ACC112 (cell line): ENCODE results near the gene IFI16.
"Not testable (repeated sequence)": the region's sequence is repeated elsewhere in the genome, so short reads cannot be mapped to it uniquely, and the experiment has no call there.

Experiments
- H2AFZ ChIP-seq: fragments of 200-600 bp; sonication (generic); one replicate; pipeline ENCODE4 v1.6.0; 2017; ENCODE audit warnings: antibody characterized with exemption, low read length; ENCODE audit not compliant: unreplicated experiment
- H3K27ac ChIP-seq: fragments of 200-600 bp; sonication (generic); 2 replicates; pipeline ENCODE4 v1.5.1; 2014; ENCODE audit warnings: low read depth, mild to moderate bottlenecking, antibody characterized with exemption, low read length, moderate library complexity
- H3K27me3 ChIP-seq: fragments of 200-600 bp; sonication (generic); 2 replicates; pipeline ENCODE4 v1.6.1; 2014; ENCODE audit warnings: mild to moderate bottlenecking, antibody characterized with exemption, low read length, moderate library complexity, mixed read lengths; ENCODE audit not compliant: insufficient read depth
- H3K36me3 ChIP-seq: fragments of 200-600 bp; sonication (generic); 2 replicates; pipeline ENCODE4 v1.6.1; 2016; ENCODE audit warnings: mild to moderate bottlenecking, antibody characterized with exemption, low read length, moderate library complexity, mixed read lengths; ENCODE audit not compliant: insufficient read depth
- H3K4me1 ChIP-seq: fragments of 200-600 bp; sonication (generic); one replicate; pipeline ENCODE4 v1.6.1; 2016; ENCODE audit warnings: low read length, mixed read lengths; ENCODE audit not compliant: insufficient read depth, unreplicated experiment, control insufficient read depth
- H3K4me3 ChIP-seq: fragments of 200-600 bp; sonication (generic); 2 replicates; pipeline ENCODE4 v1.5.1; 2014; ENCODE audit warnings: mild to moderate bottlenecking, low read depth, low read length
- H3K79me2 ChIP-seq: fragments of 200-600 bp; sonication (generic); one replicate; pipeline ENCODE4 v1.6.0; 2016; ENCODE audit warnings: low read length; ENCODE audit not compliant: control insufficient read depth, unreplicated experiment, insufficient read depth

The IFI16 gene

DNA sequence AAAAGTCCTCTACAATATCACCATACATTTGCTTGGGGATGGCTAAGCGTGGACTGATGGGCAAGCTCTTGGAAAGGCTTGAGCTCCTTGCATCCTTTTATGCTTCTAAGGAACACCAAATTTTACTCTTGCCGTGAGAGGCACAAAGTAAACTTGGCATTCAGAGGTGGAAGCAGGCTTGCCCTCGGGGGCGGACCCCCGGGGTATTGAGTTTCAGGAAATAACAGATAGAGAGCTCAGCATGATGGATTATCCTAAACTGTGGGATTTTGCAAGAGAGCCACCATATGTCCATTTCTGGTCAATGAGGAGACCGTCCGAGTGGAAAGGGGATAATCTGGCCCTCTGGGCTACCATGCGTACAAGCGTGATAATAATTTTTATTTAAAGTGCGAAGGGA lies 14.0 kb downstream of the IFI16 start:
- Histone ChIP-seq H3K4me1 (peaks cover 16% of the 10 kb centered on the region), H3K36me3 (peaks cover 68% of the 10 kb centered on the region), H3K4me3 (no peak overlapping the region), H3K79me2 (peaks cover 82% of the 10 kb centered on the region), H2AFZ (no peak overlapping the region), H3K27me3 (no peaks in the 10 kb centered on the region), H3K27ac (no peak overlapping the region)

DNA sequence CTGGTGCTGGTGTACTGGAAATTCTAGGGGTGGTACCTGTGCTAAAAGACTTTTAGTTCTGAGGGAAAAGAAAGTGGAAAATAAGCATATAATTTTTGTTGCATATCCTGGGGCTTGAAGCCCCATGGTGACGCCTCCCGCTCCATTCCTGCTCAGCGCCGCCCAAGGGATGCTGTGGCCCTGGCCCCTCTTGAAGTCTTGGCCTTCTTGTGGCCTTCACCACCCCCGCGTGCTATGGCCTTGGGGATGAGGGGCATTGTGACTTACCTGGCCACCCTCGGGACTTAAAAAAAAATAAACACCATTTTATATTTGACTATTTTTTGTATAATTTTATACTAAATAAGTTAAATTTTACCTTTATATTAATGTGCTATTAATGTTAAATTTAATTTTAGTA lies 15.3 kb downstream of the IFI16 start:
- Histone ChIP-seq H3K36me3 (peaks cover 70% of the 10 kb centered on the region), H3K27me3 (no peaks in the 10 kb centered on the region), H3K79me2 (peaks cover 82% of the 10 kb centered on the region), H2AFZ (no peak overlapping the region), H3K4me3 (no peak overlapping the region), H3K4me1 (peaks cover 13% of the 10 kb centered on the region), H3K27ac (no peak overlapping the region)

DNA sequence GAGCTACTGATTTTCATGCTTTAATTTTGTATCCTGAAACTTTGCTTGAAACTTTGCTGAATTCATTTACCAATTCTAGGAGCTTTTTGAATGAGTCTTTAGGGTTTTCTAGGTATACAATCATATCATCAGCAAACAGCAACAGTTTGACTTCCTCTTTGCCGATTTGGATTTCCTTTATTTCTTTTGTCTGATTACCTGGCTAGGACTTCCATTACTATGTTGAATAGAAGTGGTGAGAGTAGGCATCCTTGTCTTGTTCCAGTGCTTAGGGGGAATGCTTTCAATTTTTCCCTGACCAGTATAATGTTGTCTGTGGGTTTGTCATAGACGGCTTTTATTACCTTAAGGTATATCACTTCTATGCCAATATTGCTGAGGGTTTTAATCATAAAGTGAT lies 17.1 kb downstream of the IFI16 start:
- H3K4me3 ChIP-seq, H2AFZ ChIP-seq, H3K27ac ChIP-seq, H3K27me3 ChIP-seq: not testable (repeated sequence)
- H3K4me1 ChIP-seq: peaks cover 25% of the 10 kb centered on the region
- H3K79me2 ChIP-seq: peaks cover 84% of the 10 kb centered on the region
- H3K36me3 ChIP-seq: peaks cover 69% of the 10 kb centered on the region

DNA sequence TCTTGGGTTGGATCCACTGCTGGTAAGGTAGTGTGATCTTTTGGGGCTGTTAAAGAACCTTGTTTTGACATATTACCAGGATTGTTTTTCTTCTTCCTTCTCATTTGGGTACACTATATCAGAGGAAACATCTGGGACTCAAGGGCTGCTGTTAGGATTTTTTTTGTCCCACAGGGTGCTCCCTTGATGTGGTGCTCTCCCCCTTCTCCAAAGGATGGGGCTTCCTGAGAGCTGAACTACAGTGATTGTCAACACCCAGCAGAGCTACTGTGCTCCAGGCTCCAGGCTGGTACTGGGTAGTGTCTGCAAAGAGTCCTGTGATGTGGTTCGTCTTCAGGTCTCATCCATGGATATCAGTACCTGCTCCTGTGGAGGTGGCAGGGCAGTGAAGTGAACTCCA lies 20.6 kb downstream of the IFI16 start:
- peaks cover 86% of the 10 kb centered on the region for H3K79me2 ChIP-seq

DNA sequence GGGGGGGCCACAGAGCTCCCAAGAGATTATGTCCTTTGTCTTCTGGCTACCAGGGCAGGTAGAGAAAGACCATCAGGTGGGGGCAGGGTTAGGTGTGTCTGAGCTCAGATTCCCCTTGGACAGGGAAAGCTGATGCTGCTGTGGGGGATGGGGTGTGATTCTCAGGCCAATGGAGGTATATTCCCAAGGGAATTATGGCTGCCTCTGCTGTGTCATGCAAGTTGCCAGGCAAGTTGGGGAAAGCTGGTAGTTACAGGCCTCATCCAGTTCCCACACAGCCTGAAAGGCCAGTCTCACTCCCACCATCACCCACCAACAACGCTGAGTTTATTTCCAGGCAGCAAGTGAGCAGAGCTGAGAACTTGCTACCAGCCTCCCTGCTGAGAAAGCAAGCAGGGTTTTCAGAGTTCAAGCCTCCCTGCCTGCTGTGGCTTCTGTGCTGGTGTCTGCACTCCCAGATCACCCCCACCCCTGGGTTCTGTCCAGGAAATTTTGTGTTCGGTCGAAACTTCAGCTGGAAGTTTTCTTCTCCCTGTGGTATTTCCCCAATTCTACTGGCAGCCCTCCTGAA lies 21.3 kb downstream of the IFI16 start:
- Histone ChIP-seq H3K79me2 (peaks cover 83% of the 10 kb centered on the region), H3K27ac (peak overlapping the region; percentile 66; the same call in 1 of the 2 replicates), H3K4me1 (peaks cover 20% of the 10 kb centered on the region), H3K27me3 (no peaks in the 10 kb centered on the region), H2AFZ (no peak overlapping the region), H3K4me3 (no peak overlapping the region), H3K36me3 (peaks cover 78% of the 10 kb centered on the region)

More for the DNA sequence above, 20.6 kb downstream of the IFI16 start:
- H3K27me3 ChIP-seq: no peaks in the 10 kb centered on the region
- no peak overlapping the region for H3K4me3 ChIP-seq
- H3K27ac ChIP-seq: no peak overlapping the region
- no peak overlapping the region for H2AFZ ChIP-seq
- H3K36me3 ChIP-seq: peaks cover 71% of the 10 kb centered on the region
- H3K4me1 ChIP-seq: peaks cover 20% of the 10 kb centered on the region

DNA sequence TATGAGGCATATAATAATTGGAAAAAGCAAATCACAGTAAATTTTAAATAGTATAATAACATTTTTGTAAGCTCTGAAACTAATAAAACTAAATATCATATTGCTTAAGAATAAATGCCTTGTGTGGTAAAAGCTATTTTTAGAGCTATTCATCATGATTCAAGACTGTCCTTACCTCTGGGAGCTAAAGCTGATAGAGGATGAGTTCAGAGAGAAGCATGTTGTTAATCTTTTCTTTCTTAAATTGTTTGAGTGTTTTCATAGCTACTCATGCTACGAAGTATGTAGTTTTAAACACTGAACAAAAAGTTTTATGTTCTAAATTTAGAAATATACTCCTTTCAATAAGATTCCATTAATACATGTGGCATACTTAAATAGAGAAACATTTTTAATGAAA lies 30.5 kb downstream of the IFI16 start:
- peaks cover 34% of the 10 kb centered on the region for H3K79me2 ChIP-seq
- H2AFZ ChIP-seq: no peak overlapping the region
- peak overlapping the region; percentile 57 for H3K27ac ChIP-seq
- H3K27me3 ChIP-seq: no peaks in the 10 kb centered on the region
- H3K36me3 ChIP-seq: peaks cover 53% of the 10 kb centered on the region
- no peak overlapping the region for H3K4me3 ChIP-seq
- H3K4me1 ChIP-seq: peaks cover 17% of the 10 kb centered on the region

DNA sequence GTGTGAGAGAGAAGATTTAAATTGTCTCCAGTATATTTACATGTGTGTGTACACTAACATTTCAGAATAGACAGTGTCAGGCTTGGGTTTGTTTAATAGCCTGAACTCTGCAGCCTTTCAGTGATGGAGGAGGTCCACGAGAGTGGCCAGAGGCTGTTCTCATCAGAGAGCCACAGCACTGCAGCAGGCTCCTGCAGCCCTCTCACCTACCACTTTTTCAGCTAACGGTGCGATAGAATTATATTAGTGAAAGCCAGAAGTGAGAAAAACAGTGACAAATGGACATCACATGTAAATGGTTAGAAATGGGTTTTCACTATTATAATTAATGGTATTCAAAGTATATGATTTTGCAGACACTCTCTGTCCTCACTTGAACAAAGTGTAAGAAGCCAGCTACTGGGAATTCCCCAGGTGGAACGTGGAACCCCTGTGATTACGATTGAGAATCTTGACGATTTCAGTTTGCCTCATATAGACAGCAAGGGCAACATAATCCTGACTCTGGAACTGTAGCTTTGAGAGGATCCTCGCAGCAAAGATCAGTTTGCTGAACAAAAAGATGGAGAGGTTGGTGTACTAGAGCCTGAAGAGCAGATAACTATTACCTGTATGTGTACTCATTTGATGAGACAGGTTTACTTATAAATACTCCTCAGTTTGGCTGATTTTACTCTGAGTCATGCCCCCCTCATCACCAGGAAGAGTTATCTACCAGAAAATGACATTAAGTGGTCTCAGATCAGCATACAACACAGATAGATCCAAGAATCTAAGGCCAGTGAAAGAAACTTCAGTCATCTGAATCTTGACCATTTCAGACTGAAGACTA lies 31.4 kb downstream of the IFI16 start:
- peak overlapping the region; percentile 44 for H3K27ac ChIP-seq
- peaks cover 30% of the 10 kb centered on the region for H3K79me2 ChIP-seq
- peaks cover 53% of the 10 kb centered on the region for H3K36me3 ChIP-seq

DNA sequence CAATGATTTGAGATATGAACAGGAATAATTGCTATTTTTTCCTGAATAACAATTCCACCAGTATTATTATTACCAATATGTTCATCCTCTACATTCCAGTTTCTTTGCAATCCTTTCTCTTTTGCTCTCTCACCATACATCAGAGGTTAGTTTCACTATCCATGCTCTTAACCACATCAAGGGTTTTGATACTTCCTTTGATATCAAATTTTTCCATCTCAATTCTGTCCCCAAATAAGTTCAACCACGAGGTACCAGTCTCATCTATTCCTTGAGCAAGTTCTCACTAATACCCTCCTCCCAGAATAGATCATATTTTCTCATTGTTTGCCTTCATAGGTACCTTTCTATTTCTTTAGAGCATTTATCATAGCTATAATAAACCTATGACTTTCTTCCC lies 36.8 kb downstream of the IFI16 start:
- Histone ChIP-seq H3K79me2 (peaks cover 12% of the 10 kb centered on the region), H3K36me3 (peaks cover 55% of the 10 kb centered on the region)
- H2AFZ ChIP-seq, H3K27ac ChIP-seq, H3K4me3 ChIP-seq, H3K4me1 ChIP-seq, H3K27me3 ChIP-seq: not testable (repeated sequence)

More for the DNA sequence above, 31.4 kb downstream of the IFI16 start:
- Histone ChIP-seq H3K4me1 (peaks cover 17% of the 10 kb centered on the region), H2AFZ (no peak overlapping the region), H3K27me3 (no peaks in the 10 kb centered on the region), H3K4me3 (no peak overlapping the region)

DNA sequence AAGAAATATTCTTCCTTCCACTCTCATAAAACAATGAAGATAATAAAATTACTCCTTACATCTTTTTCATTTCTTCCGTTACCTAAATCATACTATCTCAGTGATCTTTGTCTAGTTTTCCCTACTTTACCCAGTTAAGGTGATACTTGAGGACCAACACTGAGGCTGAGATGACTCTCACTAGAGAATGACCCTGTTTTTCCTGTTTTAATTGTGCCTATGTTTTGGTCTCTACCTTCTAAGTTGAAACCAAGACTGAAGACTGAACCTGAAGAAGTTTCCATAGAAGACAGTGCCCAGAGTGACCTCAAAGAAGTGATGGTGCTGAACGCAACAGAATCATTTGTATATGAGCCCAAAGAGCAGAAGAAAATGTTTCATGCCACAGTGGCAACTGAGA lies 41.7 kb downstream of the IFI16 start:
- Histone ChIP-seq H3K27me3 (no peaks in the 10 kb centered on the region), H3K36me3 (peaks cover 75% of the 10 kb centered on the region)

DNA sequence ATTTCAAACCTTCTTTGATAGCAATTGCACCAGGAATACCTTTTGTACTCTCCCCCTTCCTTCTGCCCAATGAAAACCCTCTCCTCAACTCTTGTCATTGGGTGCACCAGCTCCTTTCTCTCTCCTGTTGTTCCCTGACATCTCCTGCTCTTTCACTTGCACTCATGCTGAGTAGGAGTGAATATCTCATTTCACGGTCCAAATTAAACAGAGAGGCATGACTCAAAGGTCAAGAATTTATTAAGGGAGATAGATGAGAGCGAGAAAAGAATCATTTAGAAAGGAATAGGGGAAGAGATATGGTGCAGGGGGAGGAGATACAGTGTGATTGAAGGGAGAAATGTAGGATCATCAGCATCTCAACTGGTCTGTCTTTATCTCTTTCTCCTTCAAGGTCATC lies 44.7 kb downstream of the IFI16 start:
- Histone ChIP-seq H3K4me3 (no peak overlapping the region), H3K27me3 (no peaks in the 10 kb centered on the region), H3K27ac (no peak overlapping the region), H3K79me2 (no peaks in the 10 kb centered on the region), H2AFZ (no peak overlapping the region), H3K4me1 (peaks cover 9% of the 10 kb centered on the region), H3K36me3 (peaks cover 62% of the 10 kb centered on the region)

More for the DNA sequence above, 41.7 kb downstream of the IFI16 start:
- Histone ChIP-seq H3K4me1 (peaks cover 9% of the 10 kb centered on the region), H3K79me2 (no peaks in the 10 kb centered on the region), H3K27ac (no peak overlapping the region), H3K4me3 (no peak overlapping the region), H2AFZ (no peak overlapping the region)

DNA sequence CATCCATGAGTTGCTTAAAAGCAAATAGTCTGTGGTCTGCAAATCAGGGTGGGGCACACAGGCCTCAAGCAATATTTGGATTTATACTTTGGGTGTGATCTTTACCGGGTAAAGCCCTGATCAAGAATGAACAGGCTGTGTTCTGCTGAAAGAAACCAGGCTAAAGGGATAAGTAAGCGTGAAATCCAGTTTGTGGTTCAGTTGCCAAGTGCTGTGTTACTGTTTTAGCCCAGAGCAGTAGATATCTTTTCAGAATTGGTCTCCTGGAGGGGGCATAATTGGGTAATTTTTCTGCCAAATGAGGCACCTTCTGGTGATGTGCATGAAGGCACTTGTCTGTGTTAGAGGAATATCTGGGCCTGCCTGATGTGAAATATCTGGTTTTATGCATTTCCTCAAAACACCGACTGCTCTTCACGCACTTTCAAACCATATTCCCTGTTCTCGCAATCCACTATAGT lies 45.5 kb downstream of the IFI16 start:
- Histone ChIP-seq H2AFZ (no peak overlapping the region), H3K4me3 (no peak overlapping the region), H3K79me2 (no peaks in the 10 kb centered on the region), H3K27me3 (no peaks in the 10 kb centered on the region), H3K4me1 (peaks cover 9% of the 10 kb centered on the region), H3K27ac (no peak overlapping the region), H3K36me3 (peaks cover 55% of the 10 kb centered on the region)
